ENCODE data around the gene ART1.
"Not testable (repeated sequence)": the region's sequence is repeated elsewhere in the genome, so short reads cannot be mapped to it uniquely, and the experiment has no call there.

Gene ART1

DNA sequence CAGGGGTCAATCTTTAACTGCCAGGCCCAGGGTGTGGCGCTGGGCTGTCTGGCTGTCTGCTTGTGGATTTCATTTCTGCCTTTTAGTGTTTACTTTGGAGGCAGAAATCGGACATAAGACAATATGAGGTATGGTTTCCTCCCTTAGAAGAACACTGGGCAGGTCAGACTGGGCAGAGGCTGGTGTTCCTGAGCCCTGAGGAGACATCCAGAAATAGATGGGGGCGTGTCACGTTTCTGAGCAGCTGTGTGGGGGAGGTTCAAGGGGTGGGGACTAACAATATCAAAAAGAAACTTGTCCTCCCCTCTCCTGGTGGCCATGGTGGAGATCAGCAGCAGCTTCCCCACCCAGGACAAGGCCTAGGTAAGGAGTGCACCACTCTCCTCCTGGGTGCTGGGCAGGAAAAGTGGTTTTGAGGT is at the start of gene ART1:
Gene ART1 (plus strand): TSS at position 312 of the 419 bp plus-strand sequence. CDS start 14,086 bp downstream, outside the sequence.
- peaks cover 5% of the 10 kb centered on the region for H3K27me3 ChIP-seq (ENCODE audit: low read depth, low read length)
- H3K4me1 ChIP-seq (ENCODE audit: control insufficient read depth in 1 of 2, insufficient read depth in 2 of 2, low read length in 2 of 2) = peaks cover 6 to 17% of the 10 kb centered on the region in 2 donors
- H3K4me3 ChIP-seq (ENCODE audit: low read depth in 1 of 2, low read length in 2 of 2) = no peak within 1 kb of the TSS
- H3K36me3 ChIP-seq (ENCODE audit: control insufficient read depth in 1 of 2, insufficient read depth in 2 of 2, low read length in 2 of 2) = no peaks in the 10 kb centered on the region
- H3K9me3 ChIP-seq (ENCODE audit: control insufficient read depth in 1 of 2, low read length in 2 of 2) = no peaks in the 10 kb centered on the region
- H3K27ac ChIP-seq (ENCODE audit: low read length) = no peak within 1 kb of the TSS

- not testable (repeated sequence) for H3K4me3 ChIP-seq (ENCODE audit: low read depth in 1 of 2, low read length in 2 of 2); H3K27ac ChIP-seq (ENCODE audit: low read length); H3K36me3 ChIP-seq (ENCODE audit: control insufficient read depth in 1 of 2, insufficient read depth in 2 of 2, low read length in 2 of 2); H3K4me1 ChIP-seq (ENCODE audit: control insufficient read depth in 1 of 2, insufficient read depth in 2 of 2, low read length in 2 of 2); H3K27me3 ChIP-seq (ENCODE audit: low read depth, low read length); H3K9me3 ChIP-seq (ENCODE audit: control insufficient read depth in 1 of 2, low read length in 2 of 2)
These were observed 47.2 kb upstream of the ART1 start for GRCh38 chr11:3597743-3598142.

- H3K4me3 ChIP-seq (ENCODE audit: low read depth in 1 of 2, low read length in 2 of 2); H3K27ac ChIP-seq (ENCODE audit: low read length); H3K9me3 ChIP-seq (ENCODE audit: control insufficient read depth in 1 of 2, low read length in 2 of 2); H3K27me3 ChIP-seq (ENCODE audit: low read depth, low read length); H3K36me3 ChIP-seq (ENCODE audit: control insufficient read depth in 1 of 2, insufficient read depth in 2 of 2, low read length in 2 of 2); H3K4me1 ChIP-seq (ENCODE audit: control insufficient read depth in 1 of 2, insufficient read depth in 2 of 2, low read length in 2 of 2): not testable (repeated sequence)
These were observed 44.7 kb upstream of the ART1 start for GRCh38 chr11:3600201-3600600.

DNA sequence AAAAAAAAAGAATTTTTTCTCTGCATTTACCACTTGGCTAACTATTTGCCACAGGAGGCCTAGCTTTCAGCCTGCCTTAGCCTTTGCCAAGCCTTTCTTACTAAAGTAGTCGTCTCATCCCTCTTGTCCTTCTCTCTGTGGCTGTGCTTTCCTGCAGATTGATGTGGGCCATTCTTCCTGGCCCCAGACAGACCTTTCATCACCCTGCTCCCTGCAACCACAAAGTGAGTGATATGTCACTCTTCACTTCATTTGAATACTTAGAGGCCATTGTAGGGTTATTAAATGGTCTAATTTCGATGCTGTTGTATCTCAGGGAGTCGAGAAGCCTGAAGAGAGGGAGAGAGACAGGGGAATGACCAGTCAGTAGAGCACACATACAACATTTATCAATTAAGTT is 40.8 kb upstream of the ART1 start:
- H3K27ac ChIP-seq (ENCODE audit: low read length) = no peak overlapping the region
- no peaks in the 10 kb centered on the region for H3K36me3 ChIP-seq (ENCODE audit: control insufficient read depth in 1 of 2, insufficient read depth in 2 of 2, low read length in 2 of 2)
- H3K9me3 ChIP-seq (ENCODE audit: control insufficient read depth in 1 of 2, low read length in 2 of 2) = no peaks in the 10 kb centered on the region
- H3K4me3 ChIP-seq (ENCODE audit: low read depth in 1 of 2, low read length in 2 of 2) = no peak overlapping the region
- no peaks in the 10 kb centered on the region for H3K4me1 ChIP-seq (ENCODE audit: control insufficient read depth in 1 of 2, insufficient read depth in 2 of 2, low read length in 2 of 2)
- no peaks in the 10 kb centered on the region for H3K27me3 ChIP-seq (ENCODE audit: low read depth, low read length)

DNA sequence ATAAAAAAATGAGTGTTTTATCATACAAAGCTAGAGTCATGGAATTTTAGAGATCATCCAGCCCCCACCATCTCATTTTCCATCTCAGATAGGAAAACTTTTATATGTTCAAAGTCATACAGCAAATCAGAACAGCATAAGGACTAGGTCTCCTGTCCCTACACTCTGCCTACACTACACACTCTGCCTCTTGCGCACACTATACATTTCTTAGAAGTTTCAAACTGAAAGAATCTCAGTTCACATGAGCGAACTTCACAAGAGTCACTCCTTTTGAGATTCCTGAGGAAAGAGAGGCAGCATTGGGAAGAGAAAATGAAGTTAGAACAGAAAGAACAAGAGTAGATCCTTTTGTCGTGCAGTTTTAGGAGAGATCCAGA is 39.7 kb upstream of the ART1 start:
- no peak overlapping the region for H3K27ac ChIP-seq (ENCODE audit: low read length)
- no peaks in the 10 kb centered on the region for H3K27me3 ChIP-seq (ENCODE audit: low read depth, low read length)
- no peaks in the 10 kb centered on the region for H3K9me3 ChIP-seq (ENCODE audit: control insufficient read depth in 1 of 2, low read length in 2 of 2)
- no peaks in the 10 kb centered on the region for H3K36me3 ChIP-seq (ENCODE audit: control insufficient read depth in 1 of 2, insufficient read depth in 2 of 2, low read length in 2 of 2)
- H3K4me3 ChIP-seq (ENCODE audit: low read depth in 1 of 2, low read length in 2 of 2) = no peak overlapping the region
- no peaks in the 10 kb centered on the region for H3K4me1 ChIP-seq (ENCODE audit: control insufficient read depth in 1 of 2, insufficient read depth in 2 of 2, low read length in 2 of 2)

- H3K4me1 ChIP-seq (ENCODE audit: control insufficient read depth in 1 of 2, insufficient read depth in 2 of 2, low read length in 2 of 2) = no peaks in the 10 kb centered on the region
- no peaks in the 10 kb centered on the region for H3K9me3 ChIP-seq (ENCODE audit: control insufficient read depth in 1 of 2, low read length in 2 of 2)
- no peaks in the 10 kb centered on the region for H3K27me3 ChIP-seq (ENCODE audit: low read depth, low read length)
- H3K4me3 ChIP-seq (ENCODE audit: low read depth in 1 of 2, low read length in 2 of 2) = no peak overlapping the region
- no peak overlapping the region for H3K27ac ChIP-seq (ENCODE audit: low read length)
- no peaks in the 10 kb centered on the region for H3K36me3 ChIP-seq (ENCODE audit: control insufficient read depth in 1 of 2, insufficient read depth in 2 of 2, low read length in 2 of 2)
These were observed 39.1 kb upstream of the ART1 start for GRCh38 chr11:3605771-3606203.

GRCh38 chr11:3609416-3610265 is 35.3 kb upstream of the ART1 start:
- no peak overlapping the region for H3K4me3 ChIP-seq (ENCODE audit: low read depth in 1 of 2, low read length in 2 of 2)
- no peaks in the 10 kb centered on the region for H3K27me3 ChIP-seq (ENCODE audit: low read depth, low read length)
- H3K27ac ChIP-seq (ENCODE audit: low read length) = no peak overlapping the region
- no peaks in the 10 kb centered on the region for H3K36me3 ChIP-seq (ENCODE audit: control insufficient read depth in 1 of 2, insufficient read depth in 2 of 2, low read length in 2 of 2)
- H3K9me3 ChIP-seq (ENCODE audit: control insufficient read depth in 1 of 2, low read length in 2 of 2) = no peaks in the 10 kb centered on the region
- H3K4me1 ChIP-seq (ENCODE audit: control insufficient read depth in 1 of 2, insufficient read depth in 2 of 2, low read length in 2 of 2) = no peaks in the 10 kb centered on the region

- Histone ChIP-seq H3K9me3 (ENCODE audit: control insufficient read depth in 1 of 2, low read length in 2 of 2) (no peaks in the 10 kb centered on the region), H3K4me1 (ENCODE audit: control insufficient read depth in 1 of 2, insufficient read depth in 2 of 2, low read length in 2 of 2) (no peaks in the 10 kb centered on the region), H3K4me3 (ENCODE audit: low read depth in 1 of 2, low read length in 2 of 2) (no peak overlapping the region), H3K36me3 (ENCODE audit: control insufficient read depth in 1 of 2, insufficient read depth in 2 of 2, low read length in 2 of 2) (no peaks in the 10 kb centered on the region), H3K27ac (ENCODE audit: low read length) (no peak overlapping the region), H3K27me3 (ENCODE audit: low read depth, low read length) (no peaks in the 10 kb centered on the region)
These were observed 34.1 kb upstream of the ART1 start for GRCh38 chr11:3610846-3611245.

DNA sequence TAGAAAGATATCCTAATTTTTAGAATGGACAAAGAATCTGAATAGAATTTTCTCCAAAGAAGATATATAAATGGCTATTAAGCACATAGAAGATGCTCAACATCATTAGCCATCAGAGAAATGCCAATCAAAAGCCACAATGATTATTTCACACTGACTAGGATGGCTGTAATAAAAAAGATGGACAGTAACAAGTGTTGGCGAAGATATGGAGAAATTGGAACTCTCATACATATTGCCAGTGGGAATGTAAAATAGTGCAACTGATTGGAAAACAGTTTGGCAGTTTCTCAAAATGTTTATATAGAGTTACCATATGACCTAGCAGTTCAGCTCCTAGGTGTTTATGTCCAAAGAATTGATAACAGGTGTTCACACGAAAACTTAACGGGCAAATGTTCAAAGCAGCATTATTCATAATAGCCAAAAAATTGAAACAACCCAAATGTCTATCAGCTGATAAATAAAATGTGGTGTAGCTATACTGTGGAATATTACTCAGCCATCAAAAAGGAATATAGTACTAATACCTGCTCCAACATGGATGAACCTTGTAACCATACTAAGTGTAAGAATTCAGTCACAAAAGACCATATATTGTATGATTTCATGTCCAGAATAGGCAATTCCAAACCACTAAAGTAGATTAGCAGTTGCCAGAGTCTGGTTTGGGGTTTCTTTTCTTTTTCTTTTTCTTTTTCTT is 32.8 kb upstream of the ART1 start:
- Histone ChIP-seq H3K27me3 (ENCODE audit: low read depth, low read length) (no peaks in the 10 kb centered on the region), H3K9me3 (ENCODE audit: control insufficient read depth in 1 of 2, low read length in 2 of 2) (no peaks in the 10 kb centered on the region), H3K36me3 (ENCODE audit: control insufficient read depth in 1 of 2, insufficient read depth in 2 of 2, low read length in 2 of 2) (no peaks in the 10 kb centered on the region), H3K4me1 (ENCODE audit: control insufficient read depth in 1 of 2, insufficient read depth in 2 of 2, low read length in 2 of 2) (no peaks in the 10 kb centered on the region), H3K4me3 (ENCODE audit: low read depth in 1 of 2, low read length in 2 of 2) (no peak overlapping the region), H3K27ac (ENCODE audit: low read length) (no peak overlapping the region)

DNA sequence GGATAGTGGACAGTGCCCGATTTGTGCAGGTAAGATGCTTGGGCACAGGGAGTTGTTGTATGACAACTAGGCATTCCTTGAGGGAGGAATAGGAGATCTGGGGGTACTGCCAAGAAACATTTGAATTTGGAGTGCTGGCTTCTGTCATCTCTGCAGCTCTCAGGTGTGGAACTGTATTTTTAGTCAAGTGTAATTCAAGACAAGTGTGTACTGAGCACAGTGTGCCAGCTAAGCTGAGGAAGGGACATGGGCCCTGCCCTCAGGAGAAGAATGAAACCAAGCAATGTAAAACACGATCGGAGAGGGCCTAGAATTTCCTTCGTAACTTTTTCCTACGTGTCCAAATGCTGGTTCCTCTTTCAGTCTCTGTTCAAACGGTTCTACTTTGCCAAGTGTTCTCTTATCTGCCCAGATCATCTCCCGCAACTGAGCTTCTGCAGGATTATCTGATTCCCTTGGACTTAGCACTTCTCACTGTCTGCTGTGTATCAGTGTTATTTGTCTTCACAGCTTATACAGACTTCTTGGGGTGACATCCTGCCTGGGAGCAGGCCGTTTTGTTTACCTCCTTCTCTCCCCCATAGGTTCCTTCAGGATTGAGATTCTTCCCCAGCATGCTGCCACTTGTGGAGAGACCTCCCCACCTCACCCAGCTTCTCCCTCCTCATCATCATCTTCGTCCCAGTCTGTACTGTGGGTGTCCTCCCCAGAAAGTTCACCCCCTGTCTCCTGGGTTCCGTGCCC is 30.8 kb upstream of the ART1 start:
- Histone ChIP-seq H3K36me3 (ENCODE audit: control insufficient read depth in 1 of 2, insufficient read depth in 2 of 2, low read length in 2 of 2) (no peaks in the 10 kb centered on the region), H3K9me3 (ENCODE audit: control insufficient read depth in 1 of 2, low read length in 2 of 2) (no peaks in the 10 kb centered on the region), H3K4me1 (ENCODE audit: control insufficient read depth in 1 of 2, insufficient read depth in 2 of 2, low read length in 2 of 2) (no peaks in the 10 kb centered on the region), H3K27me3 (ENCODE audit: low read depth, low read length) (no peaks in the 10 kb centered on the region), H3K4me3 (ENCODE audit: low read depth in 1 of 2, low read length in 2 of 2) (no peak overlapping the region), H3K27ac (ENCODE audit: low read length) (no peak overlapping the region)

DNA sequence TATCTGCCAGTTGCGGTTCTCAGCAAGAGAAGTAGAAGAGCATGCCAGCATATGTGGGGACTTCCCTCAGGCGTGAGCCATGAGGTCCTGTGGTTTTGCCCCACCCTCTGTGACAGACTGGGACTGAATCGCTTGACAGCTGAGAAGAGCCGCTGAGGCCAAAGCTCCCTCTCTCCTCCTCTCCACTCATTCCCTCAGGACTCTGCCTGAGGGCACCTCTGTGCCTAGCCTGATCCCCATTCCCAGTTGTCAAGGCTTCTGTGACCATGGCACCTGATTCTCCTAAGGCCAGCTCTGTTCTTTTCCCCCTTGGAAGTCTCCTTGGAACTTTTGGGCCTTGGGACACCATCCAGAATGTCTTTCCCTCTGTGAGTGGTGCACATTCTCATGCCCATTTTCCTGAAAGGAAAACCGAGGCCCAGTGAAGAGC is 30.2 kb upstream of the ART1 start:
- H3K27me3 ChIP-seq (ENCODE audit: low read depth, low read length) = no peaks in the 10 kb centered on the region
- no peaks in the 10 kb centered on the region for H3K9me3 ChIP-seq (ENCODE audit: control insufficient read depth in 1 of 2, low read length in 2 of 2)
- H3K36me3 ChIP-seq (ENCODE audit: control insufficient read depth in 1 of 2, insufficient read depth in 2 of 2, low read length in 2 of 2) = no peaks in the 10 kb centered on the region
- H3K4me1 ChIP-seq (ENCODE audit: control insufficient read depth in 1 of 2, insufficient read depth in 2 of 2, low read length in 2 of 2) = no peaks in the 10 kb centered on the region
- H3K4me3 ChIP-seq (ENCODE audit: low read depth in 1 of 2, low read length in 2 of 2) = no peak overlapping the region
- no peak overlapping the region for H3K27ac ChIP-seq (ENCODE audit: low read length)

Measured in muscle layer of duodenum (tissue), 2 donors.